Gastroesophageal sphincter (tissue), 3 donors: ENCODE measurements around the gene HPCAL1.

Experiments
- CTCF ChIP-seq, 4 experiments: fragments of 200-600 bp in 2 of 4; fragments of 450-650 bp in 2 of 4; sonication (generic) in 1 of 4; IDR thresholded peaks; one replicate each; pipeline ENCODE4 v1.5.1; 2017 to 2019; ENCODE audit warnings: antibody characterized with exemption in 4 of 4, mild to moderate bottlenecking in 2 of 4, moderate library complexity in 2 of 4
- POLR2A ChIP-seq, 2 donors: fragments of 450-650 bp; IDR thresholded peaks; one replicate each; pipeline ENCODE4 v1.6.1; 2017; ENCODE audit warnings: antibody characterized with exemption in 2 of 2, mild to moderate bottlenecking in 2 of 2, moderate library complexity in 1 of 2
- POLR2AphosphoS5 ChIP-seq: sonication (generic); formaldehyde crosslinking; IDR thresholded peaks from one replicate; pipeline ENCODE4 v1.6.1; 2017; ENCODE audit warnings: antibody characterized with exemption

DNA sequence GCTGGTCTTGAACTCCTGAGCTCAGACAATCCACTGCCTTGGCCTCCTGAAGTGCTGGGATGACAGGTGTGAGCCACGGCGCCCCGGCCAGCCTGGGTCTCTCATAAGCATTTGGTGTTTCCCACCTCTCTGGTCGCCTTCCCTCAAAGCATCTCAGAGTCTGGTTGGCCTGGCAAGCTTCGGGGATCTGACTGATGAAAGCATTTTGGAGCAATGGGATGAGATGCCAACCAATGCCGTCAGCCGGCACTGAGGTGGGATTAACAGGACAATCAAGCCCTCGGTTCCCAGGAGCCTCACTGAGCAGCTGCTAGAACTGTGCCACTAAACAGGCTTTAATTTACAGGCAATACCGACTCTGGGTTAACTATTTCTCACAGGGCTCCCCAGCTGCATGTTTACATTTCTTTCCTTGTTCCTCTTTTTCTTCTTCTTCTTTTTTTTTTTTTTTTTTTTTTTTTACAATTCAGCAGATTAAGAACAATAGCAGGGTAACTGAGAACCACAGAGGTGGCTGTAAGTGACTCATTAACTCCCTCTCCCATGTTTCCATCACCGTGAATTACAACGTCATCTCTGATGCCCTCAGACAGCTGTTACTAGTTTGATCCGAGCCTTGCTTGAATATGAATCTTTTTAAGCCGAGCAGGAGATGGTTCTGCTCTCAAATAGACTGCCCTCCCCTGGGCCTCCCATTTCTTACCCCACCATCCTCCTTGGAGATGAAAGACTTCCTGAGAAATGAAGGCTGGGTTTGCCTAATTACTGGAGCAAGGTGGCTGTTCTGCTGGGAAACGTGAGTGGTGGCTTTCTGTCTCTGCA lies 107.5 kb downstream of the HPCAL1 start:
- TF ChIP-seq CTCF (IDR thresholded peaks at IDR 0.05) (no peak), POLR2AphosphoS5 (no peak), POLR2A (IDR thresholded peaks at IDR 0.05) (no peak)
